GM12873 (cell line): ENCODE data around the gene SPINT4.
A peak's percentile ranks its signal among the peaks of the same experiment; 100 is the strongest.

Experiments
- TF ChIP-seq, protein P1 (sequence below): IDR thresholded peaks from 2 replicates; pipeline ENCODE4 v1.5.1; 2012; ENCODE audit warnings: low read depth, mild to moderate bottlenecking, moderate library complexity, low read length, control low read depth; ENCODE audit not compliant: insufficient read depth; ENCODE audit errors: missing control alignments

The SPINT4 gene

DNA sequence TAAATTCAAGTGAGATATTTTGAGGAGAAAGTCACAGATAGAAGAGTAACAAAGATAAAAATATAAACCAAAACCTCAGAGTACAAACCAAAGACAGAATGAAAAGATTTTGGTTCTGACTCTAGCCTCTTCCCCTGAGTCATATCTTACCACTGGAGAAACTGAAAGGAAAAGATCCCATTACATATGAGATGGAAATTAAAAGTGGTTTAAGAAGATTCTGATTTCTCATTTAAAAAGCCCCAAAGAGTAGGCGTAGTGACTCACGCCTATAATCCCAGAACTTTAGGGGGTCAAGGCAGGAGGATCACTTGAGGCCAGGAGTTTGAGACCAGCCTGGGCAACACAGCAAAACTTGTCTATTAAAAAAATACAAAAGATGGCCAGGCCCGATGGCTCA is 30.6 kb downstream of the SPINT4 start:
- TF ChIP-seq, protein P1, sequence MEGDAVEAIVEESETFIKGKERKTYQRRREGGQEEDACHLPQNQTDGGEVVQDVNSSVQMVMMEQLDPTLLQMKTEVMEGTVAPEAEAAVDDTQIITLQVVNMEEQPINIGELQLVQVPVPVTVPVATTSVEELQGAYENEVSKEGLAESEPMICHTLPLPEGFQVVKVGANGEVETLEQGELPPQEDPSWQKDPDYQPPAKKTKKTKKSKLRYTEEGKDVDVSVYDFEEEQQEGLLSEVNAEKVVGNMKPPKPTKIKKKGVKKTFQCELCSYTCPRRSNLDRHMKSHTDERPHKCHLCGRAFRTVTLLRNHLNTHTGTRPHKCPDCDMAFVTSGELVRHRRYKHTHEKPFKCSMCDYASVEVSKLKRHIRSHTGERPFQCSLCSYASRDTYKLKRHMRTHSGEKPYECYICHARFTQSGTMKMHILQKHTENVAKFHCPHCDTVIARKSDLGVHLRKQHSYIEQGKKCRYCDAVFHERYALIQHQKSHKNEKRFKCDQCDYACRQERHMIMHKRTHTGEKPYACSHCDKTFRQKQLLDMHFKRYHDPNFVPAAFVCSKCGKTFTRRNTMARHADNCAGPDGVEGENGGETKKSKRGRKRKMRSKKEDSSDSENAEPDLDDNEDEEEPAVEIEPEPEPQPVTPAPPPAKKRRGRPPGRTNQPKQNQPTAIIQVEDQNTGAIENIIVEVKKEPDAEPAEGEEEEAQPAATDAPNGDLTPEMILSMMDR: no peak

DNA sequence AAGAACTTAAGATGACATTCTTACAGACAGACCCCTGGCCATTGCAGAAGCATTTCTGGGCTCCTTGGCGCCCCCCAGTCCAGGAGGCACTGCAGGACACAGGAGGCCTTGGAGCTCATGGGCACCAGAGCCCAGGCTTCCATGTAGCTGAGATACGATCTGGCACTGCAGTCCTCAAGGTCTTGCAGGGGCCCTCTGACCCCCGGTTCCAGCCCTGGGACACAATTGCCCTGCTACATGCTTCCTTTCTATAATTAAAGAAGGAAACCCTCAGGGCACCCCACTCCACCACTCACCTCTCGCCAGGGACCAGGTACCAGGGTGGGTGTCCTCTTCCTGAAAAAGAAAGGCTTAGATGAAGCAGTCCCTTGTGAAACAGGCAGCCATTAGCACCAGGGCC is 35.9 kb downstream of the SPINT4 start:
- TF ChIP-seq, protein P1: no peak

DNA sequence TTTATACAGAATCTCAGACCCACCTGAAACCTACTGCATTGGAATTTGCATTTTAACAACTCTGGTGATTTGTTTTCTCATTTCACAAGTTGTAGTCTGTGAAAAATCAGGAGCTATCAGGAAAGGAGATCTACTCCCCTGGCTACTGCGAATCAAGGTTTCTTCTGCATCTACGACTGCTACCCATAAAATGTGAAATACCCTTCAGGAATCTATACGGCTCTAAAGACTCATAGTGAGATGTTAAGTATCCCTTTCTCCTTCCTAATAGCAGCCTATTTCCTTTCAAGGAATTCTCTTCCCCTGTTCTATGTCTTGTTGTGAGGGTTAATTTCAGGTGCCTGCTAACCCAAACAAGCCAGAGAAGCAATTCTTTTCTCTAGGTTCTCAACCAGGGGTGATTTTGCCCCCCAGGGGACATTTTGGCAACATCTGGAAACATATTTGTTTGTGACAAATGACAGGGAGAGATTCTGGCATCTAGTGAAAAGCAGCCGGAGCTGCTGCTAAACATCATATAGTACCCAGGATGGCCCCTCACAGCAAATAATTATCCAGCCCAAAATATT is 43.2 kb downstream of the SPINT4 start:
- TF ChIP-seq, protein P1: no peak

DNA sequence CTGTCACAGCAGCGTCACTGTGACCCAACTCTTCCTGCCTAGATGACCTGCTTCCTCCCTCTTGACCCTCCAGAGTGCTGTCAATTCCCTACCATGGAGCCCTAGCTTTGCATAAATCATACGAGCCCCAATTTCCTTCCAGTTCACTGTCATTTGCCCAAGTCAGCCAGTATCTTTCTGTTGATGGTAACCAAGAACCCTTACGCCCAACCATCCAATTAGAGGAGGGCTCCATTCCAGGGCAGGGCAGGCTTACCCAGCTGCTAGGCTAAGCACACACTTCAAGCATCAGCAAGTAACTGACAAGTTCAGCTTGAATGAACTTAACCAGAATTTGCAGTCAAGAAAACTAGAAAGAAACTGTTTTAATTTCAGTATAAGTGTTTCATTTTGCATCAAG is 43.8 kb downstream of the SPINT4 start:
- TF ChIP-seq, protein P1: no peak

DNA sequence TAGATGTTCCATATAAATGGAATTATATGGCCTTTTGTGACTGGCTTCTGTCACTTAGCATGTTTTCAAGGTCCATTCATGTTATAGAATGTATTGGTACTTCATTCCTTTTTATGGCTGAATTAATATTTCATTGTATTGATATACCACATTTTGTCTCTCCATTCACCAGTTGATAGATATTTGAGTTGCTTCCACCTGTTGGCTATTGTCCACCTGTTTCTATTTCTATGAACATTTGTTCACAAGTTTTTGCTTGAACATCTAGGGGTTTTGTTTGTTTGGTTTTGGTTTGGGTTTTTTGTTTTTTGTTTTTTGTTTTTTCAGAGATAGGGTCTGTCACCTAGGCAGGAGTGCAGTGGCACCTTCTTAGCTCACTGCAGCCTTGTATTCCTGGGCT is 46.3 kb downstream of the SPINT4 start:
- TF ChIP-seq, protein P1: no peak

DNA sequence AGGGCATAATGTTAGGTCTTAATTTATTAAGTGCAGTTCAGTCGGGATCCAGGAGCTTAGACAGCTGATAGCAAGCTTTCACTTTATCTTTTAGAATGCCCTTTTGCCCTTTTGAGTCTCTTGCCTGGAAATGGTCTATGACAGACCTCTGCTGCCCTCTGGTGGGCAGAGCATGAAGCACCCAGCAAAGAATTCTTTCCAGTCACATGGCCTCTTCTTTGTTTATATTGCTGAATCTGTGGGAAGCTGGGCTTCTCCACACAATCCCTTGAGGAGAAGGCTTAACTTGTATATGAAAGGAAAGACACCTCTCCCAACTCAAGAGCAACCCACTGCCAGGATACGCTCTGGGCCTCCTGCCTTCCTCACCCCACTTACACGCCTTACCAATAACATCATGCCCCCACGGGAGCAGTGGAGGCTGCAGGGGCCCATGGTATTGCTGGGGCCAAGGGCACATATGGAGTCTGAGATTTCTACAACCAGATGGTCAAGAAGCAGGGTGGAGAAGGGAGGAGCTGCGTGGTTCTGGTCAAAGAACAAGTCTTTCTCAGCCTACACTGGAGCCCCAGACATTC is 49.1 kb downstream of the SPINT4 start:
- TF ChIP-seq, protein P1: peak; percentile 88

DNA sequence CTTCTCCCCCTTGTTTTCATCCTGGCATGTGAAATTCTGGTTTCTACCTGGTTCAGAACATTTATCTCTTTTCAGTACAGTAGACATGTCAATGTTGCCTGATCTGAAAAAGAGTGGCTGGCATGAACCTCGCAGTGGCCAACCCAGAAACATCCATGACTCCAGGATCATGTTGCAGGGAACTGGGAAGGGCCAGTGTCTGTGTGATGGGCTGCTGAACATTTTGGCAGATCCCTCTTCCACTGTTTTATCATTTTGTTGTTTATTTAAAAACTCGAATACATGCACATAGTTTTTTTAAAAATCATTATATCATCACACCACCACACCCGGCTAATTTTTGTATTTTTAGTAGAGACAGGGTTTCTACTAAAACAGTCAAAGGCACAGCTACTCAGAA is 50.5 kb downstream of the SPINT4 start:
- TF ChIP-seq, protein P1: no peak
